ENCODE results near the gene WDSUB1. TPM values are rescaled to one million over a fixed set of nuclear protein-coding genes. Genes with fewer than 3 reads are reported as not detected.

The WDSUB1 gene
- total RNA-seq, 1 experiment from 2014 or later: 7.7 TPM

DNA sequence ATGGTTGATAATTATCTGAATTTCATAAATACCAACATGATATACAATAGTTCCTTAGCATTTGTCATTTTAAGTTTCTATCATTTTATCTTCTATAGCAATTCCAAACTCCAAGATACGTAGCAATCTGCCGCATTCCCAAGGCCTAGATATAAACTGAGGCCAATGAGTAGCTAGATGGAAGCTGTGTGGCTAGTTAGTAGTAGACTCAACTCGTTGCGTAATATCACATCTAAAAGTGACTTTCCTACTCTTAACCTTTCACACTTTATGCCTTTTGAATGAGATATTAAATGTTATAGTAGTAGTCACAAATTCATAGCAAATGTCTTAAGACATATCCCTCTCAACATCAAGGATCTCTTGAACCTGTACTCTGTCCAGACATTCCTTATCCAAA is 33.6 kb downstream of the WDSUB1 start:
- H3K4me3 ChIP-seq (ENCODE audit: low read depth in 2 of 2, low read length in 2 of 2): no peak overlapping the region
- in situ Hi-C loops (cut with HindIII; ENCODE audit: low pct_unique_long_range_greater_than_20kb, low sequenced_read_pairs): no loop called here
- ATAC-seq (no peak), DNase-seq (ENCODE audit: low read depth, low spot score) (no peak)
- 0 out of 2 replicates have a peak, but pooled peaks cover 2% of the 10 kb centered on the region for H3K36me3 ChIP-seq (ENCODE audit: control insufficient read depth, insufficient read depth, low read length)
- ChIA-PET CTCF (no interaction called here), POLR2A (no interaction called here)
- TF ChIP-seq, protein P1, sequence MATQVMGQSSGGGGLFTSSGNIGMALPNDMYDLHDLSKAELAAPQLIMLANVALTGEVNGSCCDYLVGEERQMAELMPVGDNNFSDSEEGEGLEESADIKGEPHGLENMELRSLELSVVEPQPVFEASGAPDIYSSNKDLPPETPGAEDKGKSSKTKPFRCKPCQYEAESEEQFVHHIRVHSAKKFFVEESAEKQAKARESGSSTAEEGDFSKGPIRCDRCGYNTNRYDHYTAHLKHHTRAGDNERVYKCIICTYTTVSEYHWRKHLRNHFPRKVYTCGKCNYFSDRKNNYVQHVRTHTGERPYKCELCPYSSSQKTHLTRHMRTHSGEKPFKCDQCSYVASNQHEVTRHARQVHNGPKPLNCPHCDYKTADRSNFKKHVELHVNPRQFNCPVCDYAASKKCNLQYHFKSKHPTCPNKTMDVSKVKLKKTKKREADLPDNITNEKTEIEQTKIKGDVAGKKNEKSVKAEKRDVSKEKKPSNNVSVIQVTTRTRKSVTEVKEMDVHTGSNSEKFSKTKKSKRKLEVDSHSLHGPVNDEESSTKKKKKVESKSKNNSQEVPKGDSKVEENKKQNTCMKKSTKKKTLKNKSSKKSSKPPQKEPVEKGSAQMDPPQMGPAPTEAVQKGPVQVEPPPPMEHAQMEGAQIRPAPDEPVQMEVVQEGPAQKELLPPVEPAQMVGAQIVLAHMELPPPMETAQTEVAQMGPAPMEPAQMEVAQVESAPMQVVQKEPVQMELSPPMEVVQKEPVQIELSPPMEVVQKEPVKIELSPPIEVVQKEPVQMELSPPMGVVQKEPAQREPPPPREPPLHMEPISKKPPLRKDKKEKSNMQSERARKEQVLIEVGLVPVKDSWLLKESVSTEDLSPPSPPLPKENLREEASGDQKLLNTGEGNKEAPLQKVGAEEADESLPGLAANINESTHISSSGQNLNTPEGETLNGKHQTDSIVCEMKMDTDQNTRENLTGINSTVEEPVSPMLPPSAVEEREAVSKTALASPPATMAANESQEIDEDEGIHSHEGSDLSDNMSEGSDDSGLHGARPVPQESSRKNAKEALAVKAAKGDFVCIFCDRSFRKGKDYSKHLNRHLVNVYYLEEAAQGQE (IDR thresholded peaks at IDR 0.05; ENCODE audit: insufficient read depth in 1 of 2, low read depth in 2 of 2, low read length in 1 of 2): no peak
- no peak for TF ChIP-seq TCF7L2 (IDR thresholded peaks at IDR 0.05; ENCODE audit: low read depth, low read length)
- TF ChIP-seq, protein P2, sequence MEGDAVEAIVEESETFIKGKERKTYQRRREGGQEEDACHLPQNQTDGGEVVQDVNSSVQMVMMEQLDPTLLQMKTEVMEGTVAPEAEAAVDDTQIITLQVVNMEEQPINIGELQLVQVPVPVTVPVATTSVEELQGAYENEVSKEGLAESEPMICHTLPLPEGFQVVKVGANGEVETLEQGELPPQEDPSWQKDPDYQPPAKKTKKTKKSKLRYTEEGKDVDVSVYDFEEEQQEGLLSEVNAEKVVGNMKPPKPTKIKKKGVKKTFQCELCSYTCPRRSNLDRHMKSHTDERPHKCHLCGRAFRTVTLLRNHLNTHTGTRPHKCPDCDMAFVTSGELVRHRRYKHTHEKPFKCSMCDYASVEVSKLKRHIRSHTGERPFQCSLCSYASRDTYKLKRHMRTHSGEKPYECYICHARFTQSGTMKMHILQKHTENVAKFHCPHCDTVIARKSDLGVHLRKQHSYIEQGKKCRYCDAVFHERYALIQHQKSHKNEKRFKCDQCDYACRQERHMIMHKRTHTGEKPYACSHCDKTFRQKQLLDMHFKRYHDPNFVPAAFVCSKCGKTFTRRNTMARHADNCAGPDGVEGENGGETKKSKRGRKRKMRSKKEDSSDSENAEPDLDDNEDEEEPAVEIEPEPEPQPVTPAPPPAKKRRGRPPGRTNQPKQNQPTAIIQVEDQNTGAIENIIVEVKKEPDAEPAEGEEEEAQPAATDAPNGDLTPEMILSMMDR (IDR thresholded peaks at IDR 0.05): no peak
- no peak for TF ChIP-seq POLR2AphosphoS5 (IDR thresholded peaks at IDR 0.05; ENCODE audit: low read depth, low read length)
- TF ChIP-seq SIN3A (IDR thresholded peaks at IDR 0.05; ENCODE audit: borderline replicate concordance, insufficient read depth, low read depth, low read length): no peak
- H3K27me3 ChIP-seq (ENCODE audit: control insufficient read depth, insufficient read depth, low read length): no peaks in the 10 kb centered on the region
- H3K9me3 ChIP-seq (ENCODE audit: control insufficient read depth, insufficient read depth, low read depth, low read length): no peaks in the 10 kb centered on the region
- H3K4me1 ChIP-seq (ENCODE audit: control insufficient read depth, insufficient read depth, low read length): peaks cover 14% of the 10 kb centered on the region; the same call in 1 of the 2 replicates
- no TSS peak for BruUV-seq (replicated peaks)
- intact Hi-C loops (cut with micrococcal nuclease; ENCODE audit: unreplicated experiment): no loop called here
- H3K27ac ChIP-seq (ENCODE audit: low read length): no peak overlapping the region

DNA sequence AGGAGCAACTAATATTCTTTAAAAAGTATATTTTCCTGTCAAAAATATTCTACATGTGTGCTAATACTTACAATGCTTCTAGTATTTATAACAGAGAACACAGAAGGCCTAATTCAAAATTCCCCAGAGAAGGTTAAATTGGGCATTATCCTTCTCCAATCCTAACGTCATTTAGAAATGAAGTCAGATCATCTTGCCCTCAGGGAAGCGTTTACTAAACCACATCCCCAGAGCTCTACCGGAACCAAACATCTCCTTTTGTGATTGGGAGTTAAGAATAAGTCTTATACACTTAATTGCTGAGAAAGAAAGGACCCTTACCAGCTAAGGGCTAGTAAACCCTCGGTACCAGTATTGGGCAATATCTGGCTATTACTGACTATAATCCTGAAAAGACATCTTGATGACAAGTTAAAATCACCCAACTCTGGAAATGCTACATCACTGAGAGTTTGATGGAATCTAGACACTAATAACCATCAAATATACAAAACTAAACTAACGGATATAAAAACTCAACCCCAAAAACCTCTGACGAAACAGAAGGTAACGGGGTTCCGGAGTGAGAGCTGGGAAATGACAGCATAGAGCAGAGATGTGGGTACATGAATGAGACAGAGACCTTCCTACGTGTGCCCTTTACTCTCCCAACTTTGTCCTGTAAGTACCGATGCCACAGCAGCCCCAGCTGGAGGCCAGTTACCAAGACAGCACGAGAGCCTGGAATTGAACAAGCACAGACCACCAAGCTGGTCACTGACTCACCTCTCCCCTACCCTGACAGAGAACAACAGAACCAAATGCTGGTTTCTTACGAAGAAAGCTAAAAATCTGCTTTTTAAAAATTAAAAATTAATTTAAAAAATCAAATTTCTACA is 35.0 kb downstream of the WDSUB1 start:
- intact Hi-C loops (cut with micrococcal nuclease; ENCODE audit: unreplicated experiment): no loop called here
- in situ Hi-C loops (cut with HindIII; ENCODE audit: low pct_unique_long_range_greater_than_20kb, low sequenced_read_pairs): no loop called here
- no peak overlapping the region for H3K4me3 ChIP-seq (ENCODE audit: low read depth in 2 of 2, low read length in 2 of 2)
- TF ChIP-seq POLR2AphosphoS5 (IDR thresholded peaks at IDR 0.05; ENCODE audit: low read depth, low read length) (no peak), TCF7L2 (IDR thresholded peaks at IDR 0.05; ENCODE audit: low read depth, low read length) (no peak), SIN3A (IDR thresholded peaks at IDR 0.05; ENCODE audit: borderline replicate concordance, insufficient read depth, low read depth, low read length) (no peak)
- TF ChIP-seq, protein P2 (IDR thresholded peaks at IDR 0.05): no peak
- TF ChIP-seq, protein P1 (IDR thresholded peaks at IDR 0.05; ENCODE audit: insufficient read depth in 1 of 2, low read depth in 2 of 2, low read length in 1 of 2): no peak
- H3K27me3 ChIP-seq (ENCODE audit: control insufficient read depth, insufficient read depth, low read length): no peaks in the 10 kb centered on the region
- DNase-seq (ENCODE audit: low read depth, low spot score) (no peak), ATAC-seq (no peak)
- peaks cover 14% of the 10 kb centered on the region; the same call in 1 of the 2 replicates for H3K4me1 ChIP-seq (ENCODE audit: control insufficient read depth, insufficient read depth, low read length)
- no peaks in the 10 kb centered on the region for H3K9me3 ChIP-seq (ENCODE audit: control insufficient read depth, insufficient read depth, low read depth, low read length)
- no TSS peak for BruUV-seq (replicated peaks)
- no peak overlapping the region for H3K27ac ChIP-seq (ENCODE audit: low read length)
- CTCF ChIA-PET: no interaction called here
- 0 out of 2 replicates have a peak, but pooled peaks cover 2% of the 10 kb centered on the region for H3K36me3 ChIP-seq (ENCODE audit: control insufficient read depth, insufficient read depth, low read length)
- POLR2A ChIA-PET: no interaction called here
